HepG2 (cell line): ENCODE measurements around the gene NTMT1. TPM values are rescaled to one million over a fixed set of nuclear protein-coding genes. Genes with fewer than 3 reads are reported as not detected.
A peak's percentile ranks its signal among the peaks of the same experiment; 100 is the strongest.

ENCODE experiments used
- CREB3 ChIP-seq: sonication (generic); formaldehyde crosslinking; IDR thresholded peaks from 2 replicates; pipeline ENCODE4 v1.5.0; 2020; ENCODE audit warnings: missing genetic modification reagents
- ERF ChIP-seq: IDR thresholded peaks from 2 replicates; pipeline ENCODE4 v1.6.1; 2018; ENCODE audit warnings: missing biosample characterization, missing genetic modification reagents
- GLI4 ChIP-seq: sonication (generic); formaldehyde crosslinking; IDR thresholded peaks from 2 replicates; pipeline ENCODE4 v1.5.1; 2020; ENCODE audit warnings: missing genetic modification reagents, mild to moderate bottlenecking, moderate library complexity, borderline replicate concordance
- IRX3 ChIP-seq: sonication (generic); formaldehyde crosslinking; IDR thresholded peaks from 2 replicates; pipeline ENCODE4 v1.8.1; 2023; ENCODE audit warnings: mild to moderate bottlenecking, low read depth, missing genetic modification reagents, borderline replicate concordance
- SMYD3 ChIP-seq: sonication (generic); formaldehyde crosslinking; IDR thresholded peaks from 2 replicates; pipeline ENCODE4 v1.8.1; 2023; ENCODE audit warnings: mild to moderate bottlenecking, missing genetic modification reagents
- SP5 ChIP-seq: IDR thresholded peaks from 2 replicates; pipeline ENCODE4 v1.6.1; 2016; ENCODE audit warnings: low read depth, borderline replicate concordance
- TBL1XR1 ChIP-seq: fragments of 150-350 bp; IDR thresholded peaks from 2 replicates; pipeline ENCODE4 v1.6.1; 2014; ENCODE audit warnings: borderline replicate concordance, low read length; ENCODE audit not compliant: partially characterized antibody
- TCF7L2 ChIP-seq: IDR thresholded peaks from 2 replicates; pipeline ENCODE4 v1.6.1; 2011; ENCODE audit warnings: mild to moderate bottlenecking, low read depth, low read length, moderate library complexity
- ZFP36L2 ChIP-seq: sonication (generic); formaldehyde crosslinking; IDR thresholded peaks from 2 replicates; pipeline ENCODE4 v1.4.0; 2020; ENCODE audit warnings: missing genetic modification reagents
- ZMYM2 ChIP-seq: sonication (generic); formaldehyde crosslinking; IDR thresholded peaks from 2 replicates; pipeline ENCODE4 v1.8.0; 2022; ENCODE audit warnings: mild to moderate bottlenecking, missing genetic modification reagents
- ZNF562 ChIP-seq: sonication (generic); formaldehyde crosslinking; IDR thresholded peaks from 2 replicates; pipeline ENCODE4 v1.8.0; 2022; ENCODE audit warnings: missing genetic modification reagents, borderline replicate concordance
- ZNF687 ChIP-seq: sonication (generic); formaldehyde crosslinking; IDR thresholded peaks from 2 replicates; pipeline ENCODE4 v1.5.1; 2020; ENCODE audit warnings: mild to moderate bottlenecking, missing genetic modification reagents, moderate library complexity
- ZNF75D ChIP-seq: sonication (generic); formaldehyde crosslinking; IDR thresholded peaks from 2 replicates; pipeline ENCODE4 v1.8.1; 2023; ENCODE audit warnings: missing genetic modification reagents, mild to moderate bottlenecking, borderline replicate concordance
- polyA plus RNA-seq, 8 experiments: library from polyadenylated mRNA; depleted of rRNA in 3 of 8; stranded (reverse) in 7 of 8; unstranded in 1 of 8; fragments of >200 nt; fragmentation: Illumina TruSeq in 4 of 8; extraction: Trizol in 4 of 8; gene quantifications; 2 replicates each; pipeline versions ENCODE4 v1.2.1 to v1.2.3, GENCODE V29; 2011 to 2016; ENCODE audit warnings: low read depth in 4 of 8, missing spikeins in 1 of 8, mixed read lengths in 1 of 8; ENCODE audit not compliant: insufficient read depth in 1 of 8
- total RNA-seq, 5 experiments: library from RNA; depleted of rRNA; stranded (reverse); fragments of >200 nt; fragmentation: Illumina TruSeq; extraction: Trizol; gene quantifications; 2 replicates each; pipeline ENCODE4 v1.2.3, GENCODE V29; 2016; ENCODE audit warnings: low read depth in 1 of 5
- TF ChIP-seq, protein P1 (sequence below): sonication (generic); formaldehyde crosslinking; IDR thresholded peaks from 2 replicates; pipeline ENCODE4 v1.4.0; 2020; ENCODE audit warnings: missing genetic modification reagents
- TF ChIP-seq, protein P2 (sequence below): sonication (generic); formaldehyde crosslinking; conservative IDR thresholded peaks from 2 replicates; pipeline ENCODE4 v1.8.0; 2022; ENCODE audit warnings: mild to moderate bottlenecking, moderate library complexity, missing genetic modification reagents

Gene NTMT1
- total and polyA plus RNA-seq, 2 of the 13 experiments (the other 11 are each of a cell fraction or from before 2014, with no cell fraction given) = 49.1 to 53.8 TPM

- TF ChIP-seq ZNF687 (CRISPR knock-in tag) (peak; percentile 89), ZFP36L2 (CRISPR knock-in tag) (no peak), ZMYM2 (CRISPR knock-in tag) (peak; percentile 25; the same call in 1 of the 2 replicates), ZNF562 (CRISPR knock-in tag) (no peak), IRX3 (no peak), GLI4 (no peak), ERF (no peak; the same call in 1 of the 2 replicates), CREB3 (CRISPR knock-in tag) (no peak), TCF7L2 (no peak), SP5 (CRISPR knock-in tag) (peak; percentile 51), SMYD3 (no peak), TBL1XR1 (no peak), ZNF75D (CRISPR knock-in tag) (no peak)
- TF ChIP-seq, protein P1, sequence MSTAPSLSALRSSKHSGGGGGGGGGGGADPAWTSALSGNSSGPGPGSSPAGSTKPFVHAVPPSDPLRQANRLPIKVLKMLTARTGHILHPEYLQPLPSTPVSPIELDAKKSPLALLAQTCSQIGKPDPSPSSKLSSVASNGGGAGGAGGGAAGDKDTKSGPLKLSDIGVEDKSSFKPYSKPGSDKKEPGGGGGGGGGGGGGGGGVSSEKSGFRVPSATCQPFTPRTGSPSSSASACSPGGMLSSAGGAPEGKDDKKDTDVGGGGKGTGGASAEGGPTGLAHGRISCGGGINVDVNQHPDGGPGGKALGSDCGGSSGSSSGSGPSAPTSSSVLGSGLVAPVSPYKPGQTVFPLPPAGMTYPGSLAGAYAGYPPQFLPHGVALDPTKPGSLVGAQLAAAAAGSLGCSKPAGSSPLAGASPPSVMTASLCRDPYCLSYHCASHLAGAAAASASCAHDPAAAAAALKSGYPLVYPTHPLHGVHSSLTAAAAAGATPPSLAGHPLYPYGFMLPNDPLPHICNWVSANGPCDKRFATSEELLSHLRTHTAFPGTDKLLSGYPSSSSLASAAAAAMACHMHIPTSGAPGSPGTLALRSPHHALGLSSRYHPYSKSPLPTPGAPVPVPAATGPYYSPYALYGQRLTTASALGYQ = no peak
- TF ChIP-seq, protein P2, sequence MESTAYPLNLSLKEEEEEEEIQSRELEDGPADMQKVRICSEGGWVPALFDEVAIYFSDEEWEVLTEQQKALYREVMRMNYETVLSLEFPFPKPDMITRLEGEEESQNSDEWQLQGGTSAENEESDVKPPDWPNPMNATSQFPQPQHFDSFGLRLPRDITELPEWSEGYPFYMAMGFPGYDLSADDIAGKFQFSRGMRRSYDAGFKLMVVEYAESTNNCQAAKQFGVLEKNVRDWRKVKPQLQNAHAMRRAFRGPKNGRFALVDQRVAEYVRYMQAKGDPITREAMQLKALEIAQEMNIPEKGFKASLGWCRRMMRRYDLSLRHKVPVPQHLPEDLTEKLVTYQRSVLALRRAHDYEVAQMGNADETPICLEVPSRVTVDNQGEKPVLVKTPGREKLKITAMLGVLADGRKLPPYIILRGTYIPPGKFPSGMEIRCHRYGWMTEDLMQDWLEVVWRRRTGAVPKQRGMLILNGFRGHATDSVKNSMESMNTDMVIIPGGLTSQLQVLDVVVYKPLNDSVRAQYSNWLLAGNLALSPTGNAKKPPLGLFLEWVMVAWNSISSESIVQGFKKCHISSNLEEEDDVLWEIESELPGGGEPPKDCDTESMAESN (CRISPR knock-in tag) = peak; percentile 69; the same call in 1 of the 2 replicates
These were observed 29.2 kb upstream of the NTMT1 start (continued) for GRCh38 chr9:129596541-129597331.
